HL-60/S4 treated with retinoic acid at 250 ng/mL for 4 days and 3 days (cell line): ENCODE results near the gene PDZD7.

Experiments used
- in situ Hi-C: fragments of 300-500 bp; cut with MboI; formaldehyde crosslinking; loops from 2 replicates; pipeline ENCODE4 v1.7.0; 2022; ENCODE audit warnings: low sequenced_read_pairs

PDZD7 gene

DNA sequence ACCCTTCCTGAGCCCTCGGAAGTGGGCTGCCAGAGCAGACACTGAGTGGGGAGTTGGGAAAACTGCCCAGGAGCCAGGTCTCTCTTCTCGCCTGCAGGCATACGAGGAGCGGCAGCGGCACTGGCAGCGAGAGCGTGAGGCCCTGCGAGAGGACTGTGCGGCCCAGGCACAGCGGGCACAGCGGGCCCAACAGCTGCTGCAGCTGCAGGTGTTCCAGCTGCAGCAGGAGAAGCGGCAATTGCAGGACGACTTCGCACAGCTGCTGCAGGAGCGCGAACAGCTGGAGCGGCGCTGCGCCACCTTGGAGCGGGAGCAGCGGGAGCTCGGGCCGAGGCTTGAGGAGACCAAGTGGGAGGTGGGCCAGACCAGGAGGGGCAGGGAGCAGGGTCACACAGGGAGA is 25.6 kb downstream of the PDZD7 start:
- in situ Hi-C loops, result no loop called here

DNA sequence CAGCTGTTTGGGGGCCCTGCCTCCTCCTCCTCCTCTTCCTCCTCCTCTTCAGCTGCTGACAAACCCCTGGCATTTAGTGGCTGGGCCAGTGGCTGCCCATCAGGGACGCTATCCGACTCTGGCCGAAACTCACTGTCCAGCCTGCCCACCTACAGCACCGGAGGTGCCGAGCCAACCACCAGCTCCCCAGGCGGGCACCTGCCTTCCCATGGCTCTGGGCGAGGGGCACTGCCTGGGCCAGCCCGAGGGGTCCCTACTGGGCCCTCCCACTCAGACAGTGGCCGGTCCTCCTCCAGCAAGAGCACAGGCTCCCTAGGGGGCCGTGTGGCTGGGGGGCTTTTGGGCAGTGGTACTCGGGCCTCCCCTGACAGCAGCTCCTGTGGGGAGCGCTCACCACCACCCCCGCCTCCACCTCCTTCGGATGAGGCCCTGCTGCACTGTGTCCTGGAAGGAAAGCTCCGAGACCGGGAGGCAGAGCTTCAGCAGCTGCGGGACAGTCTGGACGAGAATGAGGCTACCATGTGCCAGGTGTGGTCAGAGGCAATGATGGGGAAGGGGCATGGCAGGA is 27.2 kb downstream of the PDZD7 start:
- in situ Hi-C loops, result no loop called here

DNA sequence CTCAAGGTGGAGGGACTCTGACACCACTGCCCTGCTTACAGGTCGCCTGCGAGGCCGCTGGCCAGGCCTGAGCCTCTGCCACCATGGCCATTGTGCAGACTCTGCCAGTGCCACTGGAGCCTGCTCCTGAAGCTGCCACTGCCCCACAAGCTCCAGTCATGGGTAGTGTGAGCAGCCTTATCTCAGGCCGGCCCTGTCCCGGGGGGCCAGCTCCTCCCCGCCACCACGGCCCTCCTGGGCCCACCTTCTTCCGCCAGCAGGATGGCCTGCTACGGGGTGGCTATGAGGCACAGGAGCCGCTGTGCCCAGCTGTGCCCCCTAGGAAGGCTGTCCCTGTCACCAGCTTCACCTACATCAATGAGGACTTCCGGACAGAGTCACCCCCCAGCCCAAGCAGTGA is 28.5 kb downstream of the PDZD7 start:
- in situ Hi-C loops, result no loop called here

DNA sequence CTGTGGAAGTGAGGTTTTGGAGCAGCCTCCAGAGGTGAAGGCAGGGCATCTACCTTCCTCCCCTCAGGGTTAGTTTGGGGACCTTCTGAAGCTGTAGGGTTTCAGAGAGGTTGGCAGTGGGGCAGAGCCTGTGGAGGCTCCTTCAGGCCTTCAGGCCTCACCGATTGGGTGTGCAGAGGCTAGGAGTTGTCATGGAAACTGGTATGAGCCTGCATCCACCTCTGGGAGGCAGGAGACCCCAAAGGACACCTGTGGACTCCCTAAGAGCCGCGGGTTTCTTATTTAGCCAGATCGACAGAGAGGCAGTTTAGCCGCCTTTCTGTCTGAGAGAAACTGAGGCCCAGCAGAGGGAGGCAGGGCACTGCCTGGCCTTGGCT is 29.3 kb downstream of the PDZD7 start:
- in situ Hi-C loops, result no loop called here

DNA sequence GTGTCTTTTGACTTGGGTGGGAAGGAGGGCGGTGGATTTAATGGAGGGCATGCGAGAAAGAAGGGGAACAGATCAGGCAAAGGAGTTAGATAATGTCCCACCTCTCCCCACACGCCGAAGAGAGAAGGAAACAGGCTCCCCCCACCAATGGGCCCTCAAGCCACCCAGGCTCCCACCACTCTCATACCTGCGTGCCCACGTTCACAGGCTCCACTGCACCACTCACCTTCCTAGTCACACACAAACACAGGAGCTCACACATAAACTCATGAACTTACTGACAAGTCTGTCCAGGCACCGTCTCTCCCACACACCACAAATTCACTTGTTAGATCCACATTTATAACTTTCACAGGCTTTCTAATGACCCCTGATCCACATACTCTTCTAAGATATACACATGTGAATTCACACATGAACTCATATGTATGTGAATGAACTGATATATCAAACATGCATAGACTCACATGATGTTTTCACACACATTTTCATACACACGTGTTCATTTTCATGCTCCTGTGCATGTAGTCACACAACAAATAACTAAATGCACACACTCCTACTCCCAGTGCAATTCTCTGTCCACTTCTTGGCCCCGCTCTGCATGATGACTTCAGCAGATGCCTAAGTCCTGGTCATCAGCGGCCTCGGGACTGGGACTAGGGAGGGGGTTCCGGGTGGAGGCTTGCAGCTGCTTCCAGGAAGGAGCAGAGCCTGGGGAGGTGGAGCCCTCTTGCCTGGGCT is 29.8 kb downstream of the PDZD7 start:
- in situ Hi-C loops, result no loop called here

DNA sequence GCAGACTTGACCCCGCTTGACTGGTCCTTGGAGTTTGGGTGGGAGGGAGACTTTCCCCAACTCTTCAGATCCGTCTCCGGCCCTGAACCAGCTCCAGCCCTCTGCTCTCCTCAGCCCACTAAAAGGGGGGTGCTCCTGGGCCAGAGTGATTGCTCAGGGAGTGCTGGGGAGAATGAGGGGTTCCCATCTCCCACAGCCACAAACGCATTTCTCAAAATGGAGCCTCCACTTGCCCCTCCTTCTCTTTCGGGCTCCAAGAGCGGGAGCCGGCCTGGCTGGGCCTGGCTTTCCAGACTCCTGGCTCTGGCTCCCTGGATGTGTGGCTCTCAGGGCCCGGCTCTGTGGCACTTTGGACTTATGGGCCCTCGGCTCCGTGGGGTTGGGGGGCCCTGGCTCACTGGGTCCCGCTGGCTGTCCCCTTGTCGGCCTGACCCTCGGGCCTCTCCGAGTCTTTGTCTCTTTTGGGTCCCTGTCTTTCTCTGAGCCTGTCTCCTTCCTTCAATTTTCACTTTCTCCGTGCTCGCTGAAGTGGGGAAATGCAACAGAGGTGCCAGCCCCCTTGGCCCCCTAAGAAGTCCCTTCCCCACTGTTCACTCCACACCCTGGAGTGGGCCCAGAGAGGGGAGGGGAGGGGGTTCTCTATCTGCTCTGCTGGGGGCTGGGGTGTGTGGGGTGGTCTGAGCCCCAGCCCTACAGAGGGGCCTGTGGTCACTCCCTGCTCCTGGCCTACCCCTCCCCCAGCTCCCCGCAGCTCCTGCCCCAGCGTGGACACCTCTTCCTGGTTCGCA is 30.6 kb downstream of the PDZD7 start:
- in situ Hi-C loops, result no loop called here

DNA sequence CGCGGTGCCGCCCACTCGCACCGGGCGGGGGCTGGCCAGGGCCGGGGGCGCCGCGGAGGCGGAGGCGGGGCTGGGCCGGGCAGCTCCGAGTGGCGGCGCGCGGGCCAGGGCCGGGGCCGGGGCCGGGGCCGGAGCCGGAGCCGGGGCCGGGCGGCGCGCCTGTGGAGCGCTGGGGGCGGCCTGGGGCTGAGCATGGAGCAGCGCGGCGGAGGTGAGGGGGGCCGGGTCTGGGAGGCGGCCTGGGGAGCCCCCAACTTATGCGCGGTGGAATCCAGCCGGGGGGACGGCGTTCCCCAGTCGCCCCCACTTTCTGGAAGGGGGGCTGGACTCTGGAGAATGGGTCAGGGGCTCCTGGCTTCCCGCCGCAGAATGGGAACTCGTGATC is 31.2 kb downstream of the PDZD7 start, which contains the start of gene LZTS2:
LZTS2 (plus strand) TSS at position 67 of the 385 bp plus-strand sequence. CDS start 2,731 bp downstream, outside the sequence.
- in situ Hi-C loops, result no loop called here

DNA sequence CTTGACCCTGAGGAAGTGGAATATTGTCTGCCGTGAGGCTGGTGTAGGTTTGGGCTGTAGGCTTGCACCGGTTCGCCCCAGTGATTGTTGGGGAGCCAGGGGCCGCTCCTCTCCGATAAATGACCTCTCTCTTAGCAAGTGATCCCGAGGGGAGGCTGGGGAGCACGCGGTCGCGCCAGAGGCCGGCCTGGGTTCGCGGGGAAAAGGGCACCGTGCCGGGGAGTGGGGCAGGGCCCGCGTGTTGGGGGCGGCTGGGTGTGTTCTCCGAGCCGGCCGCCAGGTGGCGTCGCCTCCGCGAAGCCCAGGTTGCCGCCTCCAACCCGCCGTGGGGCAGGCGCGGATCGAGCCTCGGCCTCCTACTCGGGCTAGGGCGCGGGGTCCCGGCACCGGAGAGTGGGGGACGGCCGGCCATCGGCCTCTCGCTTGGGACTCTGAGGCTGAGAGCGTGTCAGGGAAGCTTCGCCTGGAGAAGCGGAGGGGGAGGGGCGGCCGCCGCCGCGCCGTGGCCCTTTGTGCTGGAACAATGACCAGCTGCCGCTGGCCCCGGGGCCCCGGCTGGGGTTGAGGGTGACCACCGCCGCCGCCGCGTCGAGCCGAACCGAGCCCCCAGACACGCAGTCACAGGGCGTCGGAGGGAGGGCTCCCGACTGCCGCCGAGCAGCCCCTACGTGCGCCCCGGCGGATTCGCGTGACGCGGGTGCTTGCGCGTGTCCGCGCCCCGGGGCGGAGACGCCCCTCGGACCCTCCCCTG is 31.8 kb downstream of the PDZD7 start:
- in situ Hi-C loops, result no loop called here

DNA sequence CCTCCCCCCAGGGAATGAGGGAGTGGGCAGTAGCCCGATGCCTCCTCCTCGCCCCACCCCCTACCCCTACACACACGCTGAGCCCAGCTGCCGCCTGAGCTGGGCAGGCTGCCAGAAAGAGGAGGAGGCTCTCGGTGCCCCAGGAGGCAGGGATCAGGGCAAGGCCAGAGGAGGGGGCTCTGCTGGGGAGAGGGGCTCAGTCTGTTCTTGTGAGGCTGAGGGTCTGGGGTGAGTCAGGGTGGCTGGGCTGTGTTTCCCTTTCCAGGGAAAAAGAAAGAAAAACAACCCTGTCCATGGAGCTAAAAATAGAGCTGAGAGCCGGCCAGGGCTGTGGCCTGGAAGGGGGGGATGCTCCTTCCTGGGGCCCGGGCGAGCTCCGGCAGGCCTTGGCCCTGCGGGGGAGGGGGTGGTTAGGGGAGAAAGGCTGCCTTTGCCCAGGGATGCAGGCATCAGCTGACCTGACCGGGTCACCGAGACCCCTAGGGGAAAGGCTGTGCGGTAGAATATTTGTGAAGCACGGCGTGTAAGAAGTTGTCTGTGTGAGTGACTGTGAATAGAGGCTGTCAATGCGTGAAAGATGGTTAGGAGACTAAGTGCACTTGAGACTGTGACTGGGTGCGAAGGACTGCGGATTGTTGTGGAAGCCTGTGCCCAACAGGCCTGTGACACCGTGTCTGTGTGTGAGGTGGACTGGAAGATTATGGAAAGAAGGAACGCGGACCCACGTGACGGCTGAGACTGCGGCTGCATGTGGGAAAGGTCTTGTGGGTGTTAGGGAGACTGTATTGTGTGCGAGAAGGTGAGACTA is 32.5 kb downstream of the PDZD7 start:
- in situ Hi-C loops, result no loop called here

DNA sequence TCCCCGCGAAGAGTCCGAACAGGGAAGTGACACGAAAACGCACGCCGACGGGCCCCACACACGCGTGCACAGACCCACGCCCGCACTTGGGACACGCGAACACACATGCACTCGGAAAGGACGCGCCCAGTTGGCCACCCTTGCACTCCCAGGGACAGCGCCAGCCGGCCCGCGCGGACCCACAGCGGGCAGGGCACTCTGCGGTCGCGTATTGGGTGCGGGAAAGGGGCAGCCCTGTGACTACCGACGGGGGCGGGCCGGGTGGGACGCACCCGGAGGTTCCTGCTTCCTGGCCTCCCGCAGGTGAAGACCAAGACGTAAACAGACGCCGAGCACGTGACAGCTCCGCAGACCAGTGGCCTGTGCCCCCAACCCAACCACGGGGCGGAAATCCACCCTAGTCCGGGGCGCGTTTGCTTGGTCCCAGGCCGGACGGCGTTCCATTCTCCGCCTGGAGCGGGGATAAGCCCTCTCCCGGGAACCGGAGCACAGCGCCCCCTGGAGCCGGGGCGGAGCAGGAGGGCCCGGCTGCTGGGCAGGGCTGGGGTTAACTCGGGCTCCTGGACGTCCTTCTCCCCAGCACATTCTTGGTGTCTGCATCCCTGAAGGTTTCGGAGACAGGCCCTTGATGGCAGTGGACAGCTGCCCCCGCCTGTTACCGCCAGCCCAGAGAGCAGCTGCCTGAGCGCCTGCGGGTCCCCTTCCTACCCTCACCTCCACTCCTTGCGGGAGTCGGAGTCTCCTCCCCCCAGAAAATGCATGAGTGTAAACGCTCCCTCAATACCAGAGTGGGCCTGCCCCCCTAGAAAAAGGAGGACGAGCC is 33.4 kb downstream of the PDZD7 start:
- in situ Hi-C loops, result no loop called here

DNA sequence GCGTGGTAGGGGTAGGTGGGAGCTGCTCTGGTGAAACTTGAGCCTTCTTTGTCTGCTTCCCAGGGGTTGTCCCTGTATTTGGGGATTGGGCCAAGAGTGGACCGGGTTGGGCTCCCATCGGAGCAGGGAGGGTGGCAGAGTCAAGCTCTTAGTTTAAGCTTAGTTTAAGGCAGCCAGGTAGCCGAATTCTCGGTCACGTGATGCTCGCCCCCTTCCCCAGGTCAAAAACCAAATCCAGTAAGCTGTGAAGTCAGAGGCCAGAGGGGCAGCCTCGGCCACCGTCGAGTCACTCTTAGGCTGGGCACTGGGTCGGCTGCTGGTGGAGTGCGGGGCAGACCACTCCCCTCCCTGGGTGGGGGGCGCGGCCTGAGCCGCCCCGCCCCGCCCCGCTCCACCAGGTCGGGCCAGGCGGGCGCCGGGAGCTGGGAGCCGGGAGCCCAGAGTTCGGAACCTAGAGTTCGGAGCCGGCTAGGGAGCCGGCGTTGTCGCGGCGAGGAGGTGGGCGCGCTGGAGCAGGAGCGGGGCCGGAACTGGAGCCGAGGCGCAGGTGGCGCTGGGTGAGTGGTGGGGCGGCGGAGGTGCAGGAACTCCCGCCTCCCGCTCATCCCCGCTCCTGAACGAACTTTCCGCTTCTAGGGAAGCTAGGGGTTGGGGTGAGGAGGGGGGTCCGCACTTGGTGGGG is 34.1 kb downstream of the PDZD7 start:
- in situ Hi-C loops, result no loop called here

DNA sequence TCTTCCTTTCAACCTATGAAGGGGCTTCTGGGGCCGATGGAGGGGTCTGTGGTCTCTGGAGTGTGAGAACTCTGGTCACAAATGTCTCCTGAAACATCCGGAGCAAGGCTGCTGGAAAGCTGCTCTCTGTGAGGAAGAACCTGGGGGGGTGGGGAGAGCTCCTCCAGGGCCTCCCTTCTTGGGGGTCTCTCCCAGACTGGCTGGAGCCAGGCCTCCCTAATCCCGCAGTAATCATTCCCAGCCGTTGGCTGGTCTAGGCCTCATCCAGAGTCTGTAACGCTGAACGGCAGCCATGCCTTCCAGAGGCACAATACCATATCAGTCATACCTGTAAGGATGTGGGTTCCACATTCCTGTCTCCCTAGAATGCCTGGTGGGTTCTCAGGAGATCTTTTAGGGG is 35.7 kb downstream of the PDZD7 start:
- in situ Hi-C loops, result no loop called here

DNA sequence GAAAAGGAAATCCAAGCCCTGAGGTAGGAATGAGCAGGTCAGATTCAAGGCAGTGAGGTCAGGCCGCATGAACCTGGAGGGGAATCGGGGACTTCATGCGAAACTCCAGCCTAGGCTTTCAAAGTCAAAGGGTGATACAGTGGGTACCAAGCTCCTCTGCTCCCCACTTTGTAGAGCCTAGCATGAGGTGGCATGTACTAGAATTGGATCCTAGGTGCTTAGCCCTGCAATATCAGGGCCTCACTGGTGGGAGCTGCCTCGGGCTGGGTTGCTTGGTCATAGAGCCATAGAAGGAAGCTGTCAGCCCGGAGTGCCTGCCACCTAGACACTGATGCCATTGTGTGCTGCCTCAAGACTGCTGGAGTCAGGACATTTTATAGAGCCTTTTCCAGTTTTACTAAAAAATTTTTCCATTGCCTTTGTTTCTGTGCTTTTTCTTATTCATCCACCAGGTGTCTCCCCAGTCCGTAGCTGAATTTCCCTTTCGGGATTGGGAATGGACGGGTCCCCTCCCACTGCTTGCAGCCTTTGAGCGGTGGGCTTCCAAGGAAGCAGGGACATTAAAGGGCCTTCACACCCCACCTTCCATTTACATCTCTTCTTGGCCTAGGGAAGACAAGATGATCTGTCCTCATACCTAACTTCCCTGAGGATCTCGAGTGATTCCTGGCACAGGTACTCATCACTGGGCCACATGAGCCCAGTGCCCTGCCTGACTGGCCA is 36.8 kb downstream of the PDZD7 start:
- in situ Hi-C loops, result no loop called here

DNA sequence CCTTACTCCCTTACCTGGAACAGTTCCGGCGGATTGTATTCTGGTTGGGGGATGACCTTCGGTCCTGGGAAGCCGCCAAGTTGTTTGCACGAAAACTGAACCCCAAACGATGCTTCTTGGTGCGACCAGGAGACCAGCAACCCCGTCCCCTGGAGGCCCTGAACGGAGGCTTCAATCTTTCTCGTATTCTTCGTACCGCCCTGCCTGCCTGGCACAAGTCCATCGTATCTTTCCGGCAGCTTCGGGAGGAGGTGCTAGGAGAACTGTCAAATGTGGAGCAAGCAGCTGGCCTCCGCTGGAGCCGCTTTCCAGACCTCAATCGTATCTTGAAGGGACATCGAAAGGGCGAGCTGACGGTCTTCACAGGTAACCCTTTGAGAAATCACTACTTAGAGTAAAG is 41.8 kb downstream of the PDZD7 start:
- in situ Hi-C loops, result no loop called here

DNA sequence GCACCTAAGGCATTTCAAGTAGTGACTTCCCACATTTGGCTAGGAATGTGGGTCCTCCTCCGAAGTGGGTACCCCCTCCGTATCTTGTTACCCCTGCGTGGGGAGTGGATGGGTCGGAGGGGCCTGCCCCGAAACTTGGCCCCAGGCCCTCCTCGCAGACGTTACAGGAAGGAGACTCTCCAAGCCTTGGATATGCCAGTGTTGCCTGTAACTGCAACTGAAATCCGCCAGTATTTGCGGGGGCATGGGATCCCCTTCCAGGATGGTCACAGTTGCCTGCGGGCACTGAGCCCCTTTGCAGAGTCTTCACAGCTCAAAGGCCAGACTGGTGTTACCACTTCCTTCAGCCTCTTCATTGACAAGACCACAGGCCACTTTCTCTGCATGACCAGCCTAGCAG is 42.8 kb downstream of the PDZD7 start:
- in situ Hi-C loops, result no loop called here

DNA sequence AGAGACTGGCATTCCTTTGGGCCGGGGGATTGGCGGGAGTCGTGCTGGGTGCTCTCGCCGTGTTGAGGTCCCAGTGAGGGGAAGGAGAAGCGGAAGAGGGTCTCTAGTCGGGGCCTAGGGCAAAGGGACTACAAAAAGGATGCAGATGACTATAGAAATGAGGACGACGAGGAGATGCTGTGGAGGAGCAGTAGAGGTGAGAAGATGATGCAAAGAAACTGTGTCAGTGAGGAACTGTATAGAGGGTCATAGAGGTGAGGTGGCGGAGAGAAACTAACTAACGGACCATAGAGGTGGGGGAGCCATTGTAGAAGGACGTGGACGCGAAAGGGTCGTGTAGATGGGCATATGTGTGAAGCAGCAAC is 43.3 kb downstream of the PDZD7 start:
- in situ Hi-C loops, result no loop called here

DNA sequence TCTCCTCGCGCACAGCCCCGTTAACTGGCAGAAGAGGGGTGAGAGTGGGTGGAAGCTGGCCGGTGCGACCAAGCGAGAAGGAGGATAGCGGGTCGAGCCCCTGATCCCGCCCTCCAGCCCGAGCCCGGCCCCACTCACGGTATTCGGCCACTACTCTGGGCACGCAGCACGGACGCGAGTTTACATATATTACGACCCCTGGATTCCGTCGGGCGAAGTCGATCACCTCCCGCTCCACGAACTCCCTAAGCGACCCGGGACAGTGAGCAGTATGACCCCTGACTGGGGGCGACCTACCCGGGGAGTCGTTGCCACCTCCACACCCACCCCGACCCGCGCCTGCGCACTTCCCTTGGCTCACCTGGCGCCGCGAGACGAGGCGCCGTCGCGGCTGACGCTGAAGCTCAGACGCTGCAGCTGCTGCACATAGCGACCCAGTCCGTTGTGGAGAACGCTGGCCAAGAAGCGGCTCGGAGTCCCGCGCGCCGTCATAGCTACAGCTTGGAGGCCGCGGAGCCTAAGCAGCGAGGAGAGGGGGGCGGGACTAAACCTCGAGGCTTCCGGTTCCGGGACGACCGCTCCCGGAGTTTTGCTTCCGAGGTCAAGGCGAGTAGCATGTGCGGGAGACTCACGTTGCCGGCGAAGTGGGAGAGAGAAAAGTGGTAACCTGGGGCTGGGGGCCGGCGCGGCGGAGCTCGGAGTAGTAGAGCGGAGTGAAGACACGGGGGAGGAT is 43.8 kb downstream of the PDZD7 start, which contains the start of the genes MRPL43 and TWNK:
MRPL43 (minus strand) TSS at position 546 of the 733 bp plus-strand sequence; CDS start at position 492, 54 bp downstream.
TWNK (plus strand) TSS at position 592 of the 733 bp plus-strand sequence. CDS start 668 bp downstream, outside the sequence.
- in situ Hi-C loops, result no loop called here

DNA sequence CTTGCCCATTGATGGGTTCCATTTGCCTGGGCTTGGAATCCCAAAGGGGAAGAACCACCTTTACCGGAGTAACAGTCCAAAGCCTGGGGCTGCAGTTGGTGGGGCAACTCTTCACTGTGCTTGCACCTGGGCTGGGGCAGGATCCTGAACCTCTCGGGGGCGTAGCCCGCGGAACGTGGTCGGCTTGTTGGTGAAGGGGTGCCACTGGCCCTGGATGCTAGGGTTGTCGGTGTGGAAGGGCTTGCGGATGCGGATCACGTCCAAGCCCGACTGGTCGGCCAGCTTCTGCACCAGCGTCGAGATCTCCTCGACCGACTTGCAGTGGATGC is 44.3 kb downstream of the PDZD7 start:
- in situ Hi-C loops, result no loop called here
